Natural killer cell (primary cell): ENCODE measurements around the gene SH3BGRL3. TPM values are rescaled to one million over a fixed set of nuclear protein-coding genes. Genes with fewer than 3 reads are reported as not detected.

Experiments used
- ATAC-seq, 3 donors: fragments of 150-1000 bp in 2 of 3; fragments of 200-7000 bp in 1 of 3; cut with Tn5 transposase; 1 replicate in 1 of 3; 2 replicates in 2 of 3; pipeline ENCODE4 v1.10.0; 2021; ENCODE audit warnings: mild to moderate bottlenecking in 2 of 3, moderate library complexity in 2 of 3
- DNase-seq, 2 donors: peaks; one replicate each; pipeline versions ENCODE4 v3.0.0 to v3.0.0-alpha.2; 2013 to 2021; ENCODE audit warnings: mixed read lengths in 1 of 2
- H3K27ac ChIP-seq: one replicate; pipeline ENCODE4 v1.5.1; 2013; ENCODE audit warnings: mild to moderate bottlenecking, low read length
- H3K27me3 ChIP-seq: one replicate; pipeline ENCODE4 v1.6.1; 2013; ENCODE audit warnings: low read length; ENCODE audit not compliant: control insufficient read depth, insufficient read depth
- H3K36me3 ChIP-seq: one replicate; pipeline ENCODE4 v1.6.1; 2013; ENCODE audit warnings: low read length; ENCODE audit not compliant: control insufficient read depth, insufficient read depth
- H3K4me1 ChIP-seq: one replicate; pipeline ENCODE4 v1.6.1; 2013; ENCODE audit warnings: low read length; ENCODE audit not compliant: control insufficient read depth, insufficient read depth
- H3K4me3 ChIP-seq: one replicate; pipeline ENCODE4 v1.5.1; 2013; ENCODE audit warnings: low read length
- H3K9me3 ChIP-seq: one replicate; pipeline ENCODE4 v1.6.1; 2013; ENCODE audit warnings: low read length; ENCODE audit not compliant: control insufficient read depth, insufficient read depth
- H3K27ac Mint-ChIP-seq, 2 donors: one replicate each; pipeline ENCODE4 v1.8.0; 2022; ENCODE audit warnings: mild to moderate bottlenecking in 2 of 2, mixed read lengths in 2 of 2, moderate library complexity in 1 of 2
- H3K27me3 Mint-ChIP-seq, 2 donors: one replicate each; pipeline ENCODE4 v1.8.0; 2022; ENCODE audit warnings: low read depth in 2 of 2, mixed read lengths in 2 of 2
- H3K36me3 Mint-ChIP-seq: one replicate; pipeline ENCODE4 v1.8.0; 2022; ENCODE audit warnings: mixed read lengths
- H3K4me1 Mint-ChIP-seq, 2 donors: one replicate each; pipeline ENCODE4 v1.8.0; 2022; ENCODE audit warnings: mixed read lengths in 2 of 2
- H3K4me3 Mint-ChIP-seq: one replicate; pipeline ENCODE4 v1.8.0; 2022; ENCODE audit warnings: mild to moderate bottlenecking, moderate library complexity, mixed read lengths
- H3K9me3 Mint-ChIP-seq, 2 donors: one replicate each; pipeline ENCODE4 v1.8.0; 2022; ENCODE audit warnings: mixed read lengths in 2 of 2
- WGBS: methylation state at CpG from one replicate; pipeline ENCODE4 v1.1.7; 2013; ENCODE audit warnings: missing lambda C conversion rate; ENCODE audit not compliant: insufficient coverage; 5-methylcytosine and 5-hydroxymethylcytosine counted together
- intact Hi-C: fragments of 100-400 bp; cut with micrococcal nuclease; formaldehyde crosslinking; loops from one replicate; pipeline ENCODE4 v1.14.2; 2022
- total RNA-seq, 4 donors: library from RNA; stranded (reverse); fragments of 120-200 nt in 1 of 4; gene quantifications; one replicate each; pipeline versions ENCODE4 v1.2.3 to v1.2.4, GENCODE V29; 2013 to 2022
- TF ChIP-seq, protein P1 (sequence below): fragments of 200-600 bp; IDR thresholded peaks from one replicate; pipeline ENCODE4 v1.8.0; 2022; ENCODE audit warnings: antibody characterized with exemption

SH3BGRL3 gene
- total RNA-seq, 3 donors from 2014 or later (not counting 1 experiment from before 2014, with no cell fraction given) = 396 to 488 (median 437) TPM

DNA sequence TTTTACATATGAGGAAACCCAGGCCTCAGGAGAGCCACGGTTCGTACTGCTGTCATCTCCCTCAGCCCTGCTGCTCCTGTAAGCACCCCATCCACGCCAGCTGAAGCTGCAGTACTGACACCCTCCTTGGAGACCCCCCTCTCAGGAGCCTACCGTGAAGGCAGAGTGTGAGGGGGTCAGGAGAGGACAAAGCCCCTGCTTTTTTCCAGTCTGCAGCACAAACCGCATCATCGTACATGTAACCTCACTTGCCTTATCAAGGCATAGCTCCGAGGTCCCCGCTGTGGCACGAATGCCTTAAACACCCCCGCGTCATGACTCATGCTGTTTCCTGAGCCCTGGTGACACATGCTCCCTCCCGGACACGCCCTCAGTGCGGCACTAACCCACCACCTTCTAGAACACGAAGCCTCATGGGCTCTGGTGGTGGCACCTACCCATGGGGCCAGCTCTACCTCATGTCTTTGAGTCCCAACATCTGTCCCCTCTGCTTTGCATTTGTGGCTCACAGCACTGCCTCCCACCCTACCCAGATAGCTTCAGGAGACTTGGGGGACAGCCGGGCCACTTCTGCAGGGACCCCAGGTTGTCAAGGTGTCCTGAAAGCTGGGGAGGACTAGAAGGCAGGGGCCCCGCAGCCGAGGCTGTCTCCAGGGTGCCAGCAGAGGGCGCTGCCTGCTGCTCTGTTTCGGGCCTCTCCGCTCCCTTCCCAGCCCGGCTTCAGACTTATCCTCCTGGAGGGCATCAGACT is 4.9 kb downstream of the SH3BGRL3 start:
- Histone ChIP-seq H3K36me3 (peaks cover 26% of the 10 kb centered on the region), H3K27ac (peak overlapping the region; percentile 92), H3K9me3 (no peaks in the 10 kb centered on the region), H3K4me3 (no peak overlapping the region), H3K27me3 (no peaks in the 10 kb centered on the region), H3K4me1 (peaks cover 97% of the 10 kb centered on the region)
- 18% methylated on average over 22 of the region's 22 CpGs for WGBS
- Mint-ChIP-seq H3K9me3 (no peaks in the 10 kb centered on the region), H3K4me3 (peak overlapping the region; percentile 81), H3K4me1 (peaks cover 72 to 90% of the 10 kb centered on the region in 2 donors), H3K27ac (peak overlapping the region; percentile 86 to 96), H3K27me3 (no peaks in the 10 kb centered on the region), H3K36me3 (no peaks in the 10 kb centered on the region)
- ATAC-seq = peak; percentile 74 to 87 (median 79)
- TF ChIP-seq, protein P1, sequence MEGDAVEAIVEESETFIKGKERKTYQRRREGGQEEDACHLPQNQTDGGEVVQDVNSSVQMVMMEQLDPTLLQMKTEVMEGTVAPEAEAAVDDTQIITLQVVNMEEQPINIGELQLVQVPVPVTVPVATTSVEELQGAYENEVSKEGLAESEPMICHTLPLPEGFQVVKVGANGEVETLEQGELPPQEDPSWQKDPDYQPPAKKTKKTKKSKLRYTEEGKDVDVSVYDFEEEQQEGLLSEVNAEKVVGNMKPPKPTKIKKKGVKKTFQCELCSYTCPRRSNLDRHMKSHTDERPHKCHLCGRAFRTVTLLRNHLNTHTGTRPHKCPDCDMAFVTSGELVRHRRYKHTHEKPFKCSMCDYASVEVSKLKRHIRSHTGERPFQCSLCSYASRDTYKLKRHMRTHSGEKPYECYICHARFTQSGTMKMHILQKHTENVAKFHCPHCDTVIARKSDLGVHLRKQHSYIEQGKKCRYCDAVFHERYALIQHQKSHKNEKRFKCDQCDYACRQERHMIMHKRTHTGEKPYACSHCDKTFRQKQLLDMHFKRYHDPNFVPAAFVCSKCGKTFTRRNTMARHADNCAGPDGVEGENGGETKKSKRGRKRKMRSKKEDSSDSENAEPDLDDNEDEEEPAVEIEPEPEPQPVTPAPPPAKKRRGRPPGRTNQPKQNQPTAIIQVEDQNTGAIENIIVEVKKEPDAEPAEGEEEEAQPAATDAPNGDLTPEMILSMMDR = peak; percentile 61
- intact Hi-C loops = loop anchor here (2.0 kb wide), 2 partner anchors 36 to 106 kb away; no protein-coding TSS in a partner anchor
- DNase-seq = peak; percentile 80 to 97

DNA sequence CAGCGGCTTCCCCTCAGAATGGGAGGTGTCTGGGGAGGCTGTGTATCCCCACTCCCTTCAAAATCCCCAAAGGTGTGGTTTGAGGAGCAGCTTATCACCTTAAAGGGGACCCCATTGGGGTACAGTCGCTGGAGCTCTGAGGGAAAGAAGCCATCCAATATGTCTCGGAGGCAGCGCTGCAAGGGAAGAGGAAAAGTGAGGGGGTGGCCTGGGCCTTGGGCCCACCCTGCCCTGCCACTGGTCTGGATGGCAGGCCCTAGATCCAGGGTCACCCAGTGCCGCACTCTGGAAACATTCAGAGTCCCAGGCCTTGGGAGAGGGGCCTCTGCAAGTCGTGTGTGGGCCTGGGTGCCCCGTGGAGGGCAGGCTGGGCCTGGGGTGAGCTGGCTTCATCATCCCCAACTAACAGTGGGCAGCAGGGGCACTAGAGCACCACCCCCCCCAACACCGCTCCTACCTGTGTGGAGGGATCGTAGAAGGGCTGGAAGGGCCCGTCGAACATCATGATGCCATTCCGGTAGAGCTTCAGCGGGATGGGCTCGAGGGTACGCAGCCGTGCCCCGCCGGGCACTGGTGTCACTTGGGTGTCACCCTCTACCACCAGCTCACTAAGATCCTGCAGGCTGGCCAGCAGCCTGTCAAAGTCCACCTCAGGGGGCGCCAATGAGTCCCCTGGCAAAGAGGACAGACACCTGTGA is 5.6 kb downstream of the SH3BGRL3 start:
- intact Hi-C loops = loop anchor here (2.0 kb wide), 2 partner anchors 35 to 105 kb away; no protein-coding TSS in a partner anchor
- peak in 1 of 2 donors; percentile 63 for DNase-seq
- peaks cover 78 to 93% of the 10 kb centered on the region in 2 donors for H3K4me1 Mint-ChIP-seq
- peaks cover 100% of the 10 kb centered on the region for H3K4me1 ChIP-seq
- 89% methylated on average over 19 of the region's 19 CpGs for WGBS
- peak overlapping the region; percentile 86 to 96 for H3K27ac Mint-ChIP-seq
- no peaks in the 10 kb centered on the region for H3K27me3 Mint-ChIP-seq
- H3K9me3 Mint-ChIP-seq = no peaks in the 10 kb centered on the region
- no peaks in the 10 kb centered on the region for H3K27me3 ChIP-seq
- no peaks in the 10 kb centered on the region for H3K36me3 Mint-ChIP-seq
- TF ChIP-seq, protein P1 = peak; percentile 12
- H3K36me3 ChIP-seq = peaks cover 26% of the 10 kb centered on the region
- peak overlapping the region; percentile 92 for H3K27ac ChIP-seq
- no peak for ATAC-seq
- no peak overlapping the region for H3K4me3 ChIP-seq
- H3K9me3 ChIP-seq = no peaks in the 10 kb centered on the region
- peak overlapping the region; percentile 81 for H3K4me3 Mint-ChIP-seq

DNA sequence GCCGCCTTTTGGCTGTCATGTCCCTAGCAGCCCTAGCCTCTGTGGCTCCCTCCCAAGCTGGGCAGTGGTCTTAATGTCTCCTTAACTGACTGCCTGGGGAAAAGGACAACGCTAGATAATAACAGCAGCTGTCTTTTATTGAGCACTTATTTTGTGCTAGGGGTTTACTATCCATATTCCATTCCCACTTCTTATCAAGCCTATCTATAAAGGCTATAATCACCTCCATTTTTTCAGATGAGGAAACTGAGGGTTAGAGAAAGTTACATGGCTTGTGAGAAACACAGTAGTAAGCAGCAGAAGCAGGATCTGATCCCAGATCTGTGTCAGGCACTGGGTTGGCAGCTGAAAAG is 6.2 kb downstream of the SH3BGRL3 start:
- Histone ChIP-seq H3K27ac (peak overlapping the region; percentile 92), H3K9me3 (no peaks in the 10 kb centered on the region), H3K27me3 (no peaks in the 10 kb centered on the region), H3K36me3 (peaks cover 24% of the 10 kb centered on the region), H3K4me3 (no peak overlapping the region), H3K4me1 (peaks cover 100% of the 10 kb centered on the region)
- DNase-seq (no peak), ATAC-seq (no peak)
- Mint-ChIP-seq H3K4me3 (peak overlapping the region; percentile 84), H3K36me3 (no peaks in the 10 kb centered on the region), H3K4me1 (peaks cover 75 to 90% of the 10 kb centered on the region in 2 donors), H3K27me3 (no peaks in the 10 kb centered on the region), H3K9me3 (no peaks in the 10 kb centered on the region), H3K27ac (peak overlapping the region; percentile 86 to 96)
- TF ChIP-seq, protein P1 = no peak
- intact Hi-C loops = no loop called here
- WGBS = 85% methylated on average over 1 of the region's 2 CpGs
